Endothelial cell of umbilical vein (primary cell): ENCODE data around the gene SETBP1. TPM values are rescaled to one million over a fixed set of nuclear protein-coding genes. Genes with fewer than 3 reads are reported as not detected.

Experiments
- BruUV-seq: library from RNA; stranded (reverse); fragments of 400-500 nt; replicated peaks from 2 replicates; lab custom pipeline; 2021; lab: Mats Ljungman, UMichigan
- CTCF ChIA-PET: fragments of 300-600, 350-600 bp; sonication (Branson Sonifier 250); formaldehyde crosslinking; loops from one replicate; lab custom pipeline; 2021; ENCODE audit warnings: antibody characterized with exemption, inconsistent platforms; lab: Charles Lee
- POLR2A ChIA-PET: fragments of 300-600, 350-600 bp; sonication (Branson Sonifier 250); formaldehyde crosslinking; loops from one replicate; lab custom pipeline; 2021; ENCODE audit warnings: antibody characterized with exemption, inconsistent platforms; lab: Charles Lee
- DNase-seq: peaks from one replicate; pipeline ENCODE4 v3.0.0-alpha.2; 2011; ENCODE audit warnings: low read depth, low spot score
- FAIRE-seq: peaks from 2 replicates; lab custom pipeline; 2011; peaks lifted over from hg19 to GRCh38; lab: Jason Lieb, UNC
- H2AFZ ChIP-seq: 2 replicates; pipeline ENCODE4 v1.6.0; 2012; ENCODE audit warnings: low read depth, low read length, control low read depth, inconsistent platforms
- H3K27ac ChIP-seq: 2 replicates; pipeline ENCODE4 v1.5.1; 2011; ENCODE audit warnings: low read depth, mild to moderate bottlenecking, control low read depth, low read length, moderate library complexity; ENCODE audit not compliant: insufficient read depth
- H3K27me3 ChIP-seq, 2 experiments: 2 replicates each; pipeline versions ENCODE4 v1.6.0 to v1.6.1; 2011; ENCODE audit warnings: low read length in 2 of 2, mixed read lengths in 1 of 2; ENCODE audit not compliant: control insufficient read depth in 2 of 2, insufficient read depth in 2 of 2
- H3K36me3 ChIP-seq, 2 experiments: 2 replicates in 1 of 2; 3 replicates in 1 of 2; pipeline ENCODE4 v1.5.1; 2011; ENCODE audit warnings: low read length in 2 of 2, mild to moderate bottlenecking in 1 of 2, moderate library complexity in 1 of 2; ENCODE audit not compliant: control insufficient read depth in 2 of 2, insufficient read depth in 2 of 2; ENCODE audit errors: extremely low read depth in 1 of 2
- H3K4me1 ChIP-seq: 3 replicates; pipeline ENCODE4 v1.5.1; 2011; ENCODE audit warnings: mild to moderate bottlenecking, low read length; ENCODE audit not compliant: control insufficient read depth, insufficient read depth; ENCODE audit errors: extremely low read depth
- H3K4me2 ChIP-seq: 2 replicates; pipeline ENCODE4 v1.6.1; 2011; ENCODE audit warnings: low read length, control low read depth, mixed read lengths; ENCODE audit not compliant: insufficient read depth
- H3K4me3 ChIP-seq, 3 experiments: fragments of 200-600 bp in 1 of 3; sonication (generic), shearing (Covaris generic) in 1 of 3; replicated peaks in 1 of 3; 2 replicates each; pipeline ENCODE4 v1.5.1; 2011 to 2016; ENCODE audit warnings: control low read depth in 3 of 3, low read length in 3 of 3, mild to moderate bottlenecking in 2 of 3, inconsistent platforms in 1 of 3, low read depth in 1 of 3, moderate library complexity in 1 of 3; ENCODE audit not compliant: insufficient read depth in 1 of 3
- H3K79me2 ChIP-seq: 2 replicates; pipeline ENCODE4 v1.6.0; 2012; ENCODE audit warnings: low read length, inconsistent platforms; ENCODE audit not compliant: control insufficient read depth, insufficient read depth
- H3K9ac ChIP-seq: replicated peaks from 2 replicates; pipeline ENCODE3; 2011; ENCODE audit warnings: low read length, control low read depth; ENCODE audit not compliant: insufficient read depth; ENCODE audit errors: extremely low read depth
- H3K9me1 ChIP-seq: replicated peaks from 3 replicates; pipeline ENCODE4 v1.6.0; 2011; ENCODE audit warnings: mild to moderate bottlenecking, low read length; ENCODE audit not compliant: control insufficient read depth, insufficient read depth; ENCODE audit errors: extremely low read depth
- H3K9me3 ChIP-seq: replicated peaks from 2 replicates; pipeline ENCODE4 v1.5.1; 2012; ENCODE audit warnings: low read length, inconsistent platforms; ENCODE audit not compliant: control insufficient read depth, insufficient read depth
- H4K20me1 ChIP-seq: replicated peaks from 2 replicates; pipeline ENCODE3; 2011; ENCODE audit warnings: mild to moderate bottlenecking, low read length; ENCODE audit not compliant: control insufficient read depth, insufficient read depth; ENCODE audit errors: extremely low read depth
- CTCF ChIP-seq, 2 donors: IDR thresholded peaks; 1 replicate in 1 of 2; 2 replicates in 1 of 2; pipeline ENCODE4 v1.5.1; 2011; ENCODE audit warnings: low read length in 2 of 2, mild to moderate bottlenecking in 2 of 2, moderate library complexity in 2 of 2, control low read depth in 1 of 2, inconsistent platforms in 1 of 2, low read depth in 1 of 2; ENCODE audit not compliant: insufficient read depth in 1 of 2; ENCODE audit errors: extremely low read depth in 1 of 2
- EZH2 ChIP-seq: IDR thresholded peaks from 2 replicates; pipeline ENCODE4 v1.6.1; 2012; ENCODE audit warnings: borderline replicate concordance, low read depth, mild to moderate bottlenecking, moderate library complexity, low read length, inconsistent platforms; ENCODE audit not compliant: severe bottlenecking
- FOS ChIP-seq: IDR thresholded peaks from 2 replicates; pipeline ENCODE4 v1.6.1; 2011; ENCODE audit warnings: mild to moderate bottlenecking, low read length, moderate library complexity, borderline replicate concordance; ENCODE audit not compliant: insufficient read depth
- GATA2 ChIP-seq: IDR thresholded peaks from 2 replicates; pipeline ENCODE4 v1.7.0; 2011; ENCODE audit warnings: low read depth, mild to moderate bottlenecking, moderate library complexity, mixed read lengths, low read length; ENCODE audit not compliant: insufficient read length, insufficient read depth
- JUN ChIP-seq: IDR thresholded peaks from 2 replicates; pipeline ENCODE4 v1.6.1; 2011; ENCODE audit warnings: borderline replicate concordance, low read depth; ENCODE audit not compliant: insufficient read length, insufficient read depth
- MYC ChIP-seq: IDR thresholded peaks from one replicate; pipeline ENCODE4 v1.6.1; 2011; ENCODE audit warnings: mild to moderate bottlenecking, low read depth, low read length
- POLR2A ChIP-seq: IDR thresholded peaks from 2 replicates; pipeline ENCODE4 v1.6.1; 2012; ENCODE audit warnings: low read depth, mild to moderate bottlenecking, control low read depth, low read length
- POLR2AphosphoS5 ChIP-seq: IDR thresholded peaks from 2 replicates; pipeline ENCODE4 v1.6.1; 2012; ENCODE audit warnings: low read depth, mild to moderate bottlenecking, control low read depth, low read length, moderate library complexity; ENCODE audit not compliant: insufficient read depth
- dilution Hi-C: fragments of 300-500 bp; cut with MboI; formaldehyde crosslinking; loops from one replicate; pipeline ENCODE4 v1.15.0; 2019; ENCODE audit warnings: low sequenced_read_pairs; ENCODE audit not compliant: extremely low pct_ligation_motif_present
- intact Hi-C: fragments of 100-400 bp; cut with micrococcal nuclease; formaldehyde crosslinking; loops from one replicate; pipeline ENCODE4 v1.10.0; 2022
- polyA plus RNA-seq, 4 experiments: library from polyadenylated mRNA; depleted of rRNA in 3 of 4; stranded (reverse) in 3 of 4; unstranded in 1 of 4; fragments of >200 nt; gene quantifications; 2 replicates each; pipeline versions ENCODE4 v1.2.1 to v1.2.3, GENCODE V29; 2011 to 2012; ENCODE audit warnings: missing spikeins in 1 of 4
- total RNA-seq: library from RNA; stranded (reverse); gene quantifications from 2 replicates; pipeline ENCODE4 v1.2.3, GENCODE V29; 2021
- TF ChIP-seq, protein P1 (sequence below): IDR thresholded peaks from 2 replicates; pipeline ENCODE4 v1.6.1; 2011; ENCODE audit not compliant: insufficient read depth, insufficient read length

Gene SETBP1
- total and polyA plus RNA-seq, 2 donors (not counting 3 experiments of a cell fraction or from before 2014, with no cell fraction given), result 0.76 to 3.1 TPM

GRCh38 chr18:44946529-44947113 lies 265.9 kb downstream of the SETBP1 start:
- Histone ChIP-seq H3K36me3 (no peaks in the 10 kb centered on the region), H4K20me1 (no peaks in the 10 kb centered on the region), H2AFZ (no peak overlapping the region), H3K79me2 (no peaks in the 10 kb centered on the region), H3K27me3 (no peaks in the 10 kb centered on the region), H3K9ac (no peak overlapping the region), H3K4me1 (no peaks in the 10 kb centered on the region), H3K4me3 (no peak overlapping the region), H3K9me3 (no peaks in the 10 kb centered on the region), H3K9me1 (no peaks in the 10 kb centered on the region), H3K4me2 (no peak overlapping the region), H3K27ac (no peak overlapping the region)
- intact Hi-C loops, result no loop called here
- BruUV-seq, result no TSS peak
- POLR2A ChIA-PET, result no interaction called here
- TF ChIP-seq FOS (no peak), GATA2 (no peak), CTCF (IDR thresholded peaks at IDR 0.05; ENCODE audit: extremely low read depth in 1 of 2, insufficient read depth in 1 of 2, low read depth in 1 of 2, low read length in 2 of 2) (no peak), POLR2AphosphoS5 (no peak), EZH2 (no peak), JUN (no peak), POLR2A (no peak), MYC (no peak)
- TF ChIP-seq, protein P1, sequence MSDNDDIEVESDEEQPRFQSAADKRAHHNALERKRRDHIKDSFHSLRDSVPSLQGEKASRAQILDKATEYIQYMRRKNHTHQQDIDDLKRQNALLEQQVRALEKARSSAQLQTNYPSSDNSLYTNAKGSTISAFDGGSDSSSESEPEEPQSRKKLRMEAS, result no peak
- dilution Hi-C loops, result no loop called here
- no peak for DNase-seq
- FAIRE-seq, result no peak
- CTCF ChIA-PET, result no interaction called here
